HCEC 1CT (cell line): ENCODE data around the gene CRABP1.
"Not testable (repeated sequence)": the region's sequence is repeated elsewhere in the genome, so short reads cannot be mapped to it uniquely, and the experiment has no call there.

Experiments
- DNase-seq: peaks from one replicate; pipeline ENCODE4 v3.0.0-alpha.2; 2017

The CRABP1 gene

DNA sequence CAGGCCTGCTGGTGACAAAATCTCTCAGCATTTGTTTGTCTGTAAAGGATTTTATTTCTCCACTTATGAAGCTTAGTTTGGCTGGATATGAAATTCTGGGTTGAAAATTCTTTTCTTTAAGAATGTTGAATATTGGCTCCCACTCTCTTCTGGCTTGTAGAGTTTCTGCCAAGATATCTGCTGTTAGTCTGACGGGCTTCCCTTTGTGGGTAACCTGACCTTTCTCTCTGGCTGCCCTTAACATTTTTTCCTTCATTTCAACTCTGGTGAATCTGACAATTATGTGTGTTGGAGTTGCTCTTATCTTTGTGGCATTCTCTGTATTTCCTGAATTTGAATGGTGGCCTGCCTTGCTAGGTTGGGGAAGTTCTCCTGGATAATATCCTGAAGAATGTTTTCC, 40.0 kb downstream of the CRABP1 start:
- not testable (repeated sequence) for DNase-seq

DNA sequence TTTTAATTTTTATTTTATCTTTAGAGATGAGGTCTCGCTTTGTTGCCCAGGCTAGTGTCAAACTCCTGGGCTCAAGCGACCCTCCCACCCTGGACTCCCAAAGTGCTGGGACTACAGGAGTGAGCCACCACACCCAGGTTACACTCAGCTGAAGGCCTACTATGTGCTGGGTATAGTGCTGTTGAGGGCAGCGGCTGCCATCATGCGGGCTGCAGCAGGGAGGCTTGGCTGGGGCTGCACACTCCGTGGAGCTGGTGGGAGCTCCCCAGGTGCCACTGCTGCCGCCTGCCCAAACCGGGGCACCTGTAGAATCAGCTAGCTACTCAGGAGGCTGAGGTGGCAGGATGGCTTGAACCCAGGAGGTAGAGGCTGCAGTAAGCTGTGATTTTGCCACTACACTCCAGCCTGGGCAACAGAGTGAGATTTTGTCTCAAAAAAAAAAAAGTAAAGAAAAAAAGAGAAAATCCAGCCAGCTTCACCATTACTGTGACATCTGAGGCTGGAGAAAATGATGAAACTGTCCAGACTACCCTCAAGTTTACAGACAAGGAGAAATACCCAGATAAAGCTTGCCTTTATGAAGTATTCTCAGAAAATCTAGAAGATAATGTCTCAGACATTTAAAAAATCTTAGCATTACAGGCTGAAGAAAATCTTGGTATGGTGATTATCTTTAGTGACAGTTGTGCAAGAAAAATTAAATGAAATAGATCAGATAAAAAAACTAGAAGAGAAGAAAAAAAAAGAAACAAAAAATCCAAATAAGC, 42.1 kb downstream of the CRABP1 start:
- no peak for DNase-seq

DNA sequence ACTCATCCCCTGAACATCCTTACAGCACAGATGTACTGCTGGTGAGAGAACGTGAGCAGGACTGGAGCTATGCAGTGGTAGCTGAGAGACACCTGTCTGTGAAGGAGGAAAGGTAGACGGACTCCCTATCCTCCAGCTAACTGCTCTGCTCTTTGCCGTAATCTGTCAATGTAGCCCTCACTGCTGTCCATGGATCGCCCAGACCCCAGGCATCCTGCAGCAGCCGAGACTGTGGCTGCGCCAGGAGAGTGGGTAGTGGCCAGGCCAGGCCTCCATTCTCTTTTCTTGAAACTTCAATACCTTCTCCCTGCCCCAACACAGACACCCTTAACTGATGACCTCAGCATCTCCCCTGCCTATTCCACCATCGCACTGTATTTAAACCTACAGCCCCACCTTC, 44.5 kb downstream of the CRABP1 start:
- no peak for DNase-seq

DNA sequence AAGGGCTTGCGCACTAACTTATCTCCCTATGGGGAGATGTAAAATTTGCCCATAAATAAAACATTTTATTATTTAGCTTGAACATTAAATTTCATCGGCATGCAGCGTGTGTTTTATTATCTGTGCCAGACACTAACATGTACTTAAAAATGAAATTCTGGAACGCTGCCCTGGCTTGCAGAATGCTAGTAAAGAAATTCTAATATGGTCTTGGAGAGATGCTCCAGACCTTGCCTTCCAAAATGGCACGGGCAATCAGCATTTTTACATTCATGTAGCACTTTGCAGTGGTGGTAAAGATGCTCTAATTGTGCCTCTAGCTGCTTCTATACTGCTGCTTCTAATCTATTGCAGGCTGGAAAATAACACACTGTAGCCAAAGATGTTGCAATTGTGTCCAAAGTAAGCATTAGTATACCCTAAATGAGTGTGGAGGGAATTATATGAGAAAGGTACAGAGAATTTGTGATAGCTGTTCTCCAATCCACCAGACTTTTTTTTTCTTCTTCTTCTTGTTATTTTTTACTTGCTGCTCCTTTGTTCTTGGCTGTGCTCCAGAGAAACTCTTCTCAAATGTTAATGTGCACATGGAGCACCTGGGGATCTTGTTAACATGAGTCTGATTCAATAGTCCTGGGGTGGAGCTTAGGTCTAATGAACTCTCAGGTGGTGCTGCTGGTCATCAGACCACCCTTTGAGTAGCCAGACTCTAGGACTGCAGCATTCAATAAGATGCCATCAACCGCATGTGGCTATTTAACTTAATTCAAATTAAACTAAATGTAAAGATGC, 47.3 kb downstream of the CRABP1 start:
- no peak for DNase-seq

DNA sequence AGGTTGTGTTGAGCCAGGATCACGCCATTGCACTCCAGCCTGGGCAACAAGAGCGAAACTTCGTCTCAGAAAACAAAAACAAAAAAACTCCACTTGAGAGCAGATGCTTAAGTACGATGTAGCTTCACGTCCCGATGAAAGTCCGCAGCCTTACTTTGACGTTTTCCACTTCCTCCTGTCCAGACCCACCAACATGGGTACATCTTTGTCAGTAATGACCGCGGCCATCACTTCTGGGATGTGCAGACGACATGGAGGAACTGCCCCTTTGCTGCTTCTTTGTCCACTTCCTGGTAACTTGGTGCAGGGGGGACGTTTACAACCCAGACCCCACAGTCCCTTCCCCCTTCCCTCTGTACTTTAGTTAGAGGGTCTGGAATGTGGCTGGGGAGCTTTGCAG, 48.7 kb downstream of the CRABP1 start:
- no peak for DNase-seq

DNA sequence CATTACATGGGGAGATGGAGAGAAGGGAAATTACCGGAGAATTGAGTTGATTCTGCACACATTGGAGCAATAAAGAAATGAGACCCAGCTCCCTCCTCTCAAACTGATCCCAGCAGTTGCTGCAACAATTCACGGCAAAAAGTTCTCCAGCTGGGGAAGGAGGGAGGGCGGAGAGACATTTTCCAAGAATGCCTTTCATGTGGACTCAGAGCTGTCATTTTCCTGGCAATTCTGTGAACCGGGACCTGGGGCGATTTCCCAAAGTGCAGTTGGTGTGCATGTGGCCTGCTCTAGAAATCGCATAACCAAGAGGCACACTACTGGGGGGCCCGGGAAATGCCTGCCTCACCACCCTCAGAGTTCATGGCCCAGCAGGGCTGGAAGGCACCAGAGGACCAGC, 49.2 kb downstream of the CRABP1 start:
- DNase-seq = no peak

DNA sequence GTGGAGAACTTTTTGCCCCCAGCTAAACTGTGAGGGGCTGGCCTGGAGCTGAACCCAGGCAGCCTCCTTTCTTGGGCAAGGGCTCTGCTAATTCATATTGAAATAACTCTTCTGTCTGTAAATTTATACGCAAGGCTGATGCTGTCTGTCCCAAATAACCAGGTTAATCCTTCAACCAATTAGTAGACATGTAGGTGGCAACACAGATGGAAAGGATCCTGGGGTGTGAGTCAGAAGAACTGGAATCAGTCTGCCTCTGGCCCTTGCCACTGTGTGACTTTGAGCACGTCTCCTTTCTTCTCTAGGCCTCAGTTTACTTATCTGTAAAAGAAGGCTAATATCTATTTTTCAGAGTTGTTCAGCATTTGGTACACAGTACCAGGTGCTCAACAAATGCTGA, 49.6 kb downstream of the CRABP1 start:
- no peak for DNase-seq

DNA sequence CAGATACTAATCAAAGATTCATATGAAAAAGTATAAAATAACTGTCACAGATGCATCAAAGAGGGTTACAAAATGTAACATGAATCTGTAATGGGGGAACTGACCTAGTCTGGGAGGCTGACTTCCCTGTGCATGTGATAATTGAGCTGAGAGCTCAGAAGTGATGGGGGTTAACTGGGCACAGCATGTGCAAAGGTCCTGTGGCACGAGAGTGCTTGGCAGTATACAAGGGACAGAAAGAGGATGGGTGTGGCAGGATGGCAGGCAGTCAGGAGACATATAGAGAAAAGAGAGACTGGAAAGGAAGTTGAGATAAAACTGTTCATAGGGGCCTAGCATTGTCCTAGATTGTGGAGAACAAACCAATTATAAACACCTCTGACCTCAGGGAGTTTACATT, 50.1 kb downstream of the CRABP1 start:
- no peak for DNase-seq

DNA sequence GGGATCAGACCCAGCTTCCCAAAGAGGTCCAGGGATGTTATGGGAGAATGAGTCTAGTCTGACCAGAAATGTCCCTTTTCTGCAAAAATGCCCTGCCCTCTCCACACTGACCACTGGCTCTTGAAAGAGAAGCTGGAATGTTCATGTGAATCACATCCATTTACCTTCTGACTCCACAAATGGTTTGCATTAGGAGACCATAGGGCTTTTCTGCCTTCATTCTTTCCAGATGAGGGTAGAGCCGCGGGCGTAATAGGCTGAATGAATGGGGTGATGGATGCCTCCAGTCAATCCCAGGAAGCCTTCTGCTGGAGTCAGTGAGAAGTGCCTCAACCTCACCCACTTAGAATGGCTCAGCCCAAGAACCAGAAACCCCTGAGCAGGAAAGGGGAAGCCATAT, 50.7 kb downstream of the CRABP1 start:
- no peak for DNase-seq

DNA sequence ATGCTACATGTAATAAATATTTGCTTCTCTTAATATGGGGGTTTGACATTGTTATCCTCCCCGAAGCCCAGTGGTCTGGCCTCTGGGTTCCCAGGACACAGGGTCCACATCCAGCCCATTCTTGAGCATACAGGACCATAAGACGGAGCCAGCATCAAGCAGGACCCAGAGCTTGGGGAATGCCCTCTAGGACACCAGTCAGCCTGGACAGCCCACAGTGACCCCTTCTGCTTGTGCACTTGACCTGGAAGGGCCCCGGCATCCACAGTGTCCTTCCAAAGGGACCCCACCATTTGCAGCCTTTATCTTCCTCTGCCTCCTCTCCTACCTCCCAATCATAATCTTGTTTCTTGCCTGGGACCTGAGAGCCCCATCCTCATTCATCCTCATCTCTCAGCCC, 51.6 kb downstream of the CRABP1 start:
- no peak for DNase-seq

DNA sequence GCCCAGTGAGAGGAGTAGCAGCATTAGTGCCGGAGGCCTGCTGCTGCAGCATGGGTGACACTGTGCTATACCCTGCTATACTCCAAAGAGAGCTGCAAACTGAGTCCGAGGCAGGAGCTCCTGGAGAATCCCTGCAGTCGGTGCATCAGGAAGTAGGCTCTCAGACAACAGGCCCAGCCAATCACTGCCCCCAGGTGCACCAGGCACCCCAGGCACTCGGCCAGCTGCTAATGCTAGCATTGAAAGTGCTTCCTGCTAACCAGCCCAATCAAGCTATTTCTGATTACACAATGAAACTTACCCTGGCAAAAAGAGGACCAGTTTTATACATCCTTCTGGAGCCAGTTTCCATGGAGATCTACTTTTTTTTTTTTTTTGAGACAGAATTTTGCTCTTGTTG, 52.3 kb downstream of the CRABP1 start:
- DNase-seq = no peak

DNA sequence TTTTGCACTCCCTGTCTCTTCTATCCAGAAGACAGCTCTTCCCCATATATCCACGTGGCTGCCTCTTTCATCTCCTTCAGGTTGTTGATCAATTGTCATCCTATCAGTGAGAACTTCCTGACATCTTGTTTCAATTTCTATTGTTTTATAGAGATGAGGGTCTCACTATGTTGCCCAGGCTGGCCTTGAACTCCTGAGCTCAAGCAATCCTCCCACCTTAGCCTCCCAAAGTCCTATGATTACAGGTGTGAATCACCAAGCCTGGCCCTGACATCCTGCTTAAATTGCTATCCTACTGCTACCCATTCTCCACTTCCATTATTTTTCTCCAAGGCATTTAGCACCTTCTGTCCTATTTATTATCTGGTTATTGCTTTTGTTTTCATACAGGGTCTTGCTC, 53.0 kb downstream of the CRABP1 start:
- DNase-seq = no peak

DNA sequence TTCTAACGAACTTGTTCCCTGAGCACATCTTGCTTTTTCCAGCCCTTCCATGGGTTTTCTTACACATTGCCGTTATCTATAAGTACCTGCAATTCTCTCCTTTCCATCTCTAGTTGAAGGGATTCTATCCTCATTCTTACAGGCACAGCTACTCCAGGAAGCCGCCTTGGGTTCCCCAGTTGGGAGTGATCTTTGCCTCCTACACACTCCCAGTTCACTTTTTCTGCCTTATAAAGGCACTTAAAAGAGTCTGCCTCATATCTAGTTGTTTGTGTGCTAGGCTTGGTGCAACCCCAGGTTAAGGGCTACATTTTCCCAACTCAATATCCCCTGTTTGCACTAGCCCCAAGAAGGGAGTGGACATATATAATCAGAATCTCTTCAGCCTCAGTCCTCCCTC, 53.9 kb downstream of the CRABP1 start:
- DNase-seq = no peak

DNA sequence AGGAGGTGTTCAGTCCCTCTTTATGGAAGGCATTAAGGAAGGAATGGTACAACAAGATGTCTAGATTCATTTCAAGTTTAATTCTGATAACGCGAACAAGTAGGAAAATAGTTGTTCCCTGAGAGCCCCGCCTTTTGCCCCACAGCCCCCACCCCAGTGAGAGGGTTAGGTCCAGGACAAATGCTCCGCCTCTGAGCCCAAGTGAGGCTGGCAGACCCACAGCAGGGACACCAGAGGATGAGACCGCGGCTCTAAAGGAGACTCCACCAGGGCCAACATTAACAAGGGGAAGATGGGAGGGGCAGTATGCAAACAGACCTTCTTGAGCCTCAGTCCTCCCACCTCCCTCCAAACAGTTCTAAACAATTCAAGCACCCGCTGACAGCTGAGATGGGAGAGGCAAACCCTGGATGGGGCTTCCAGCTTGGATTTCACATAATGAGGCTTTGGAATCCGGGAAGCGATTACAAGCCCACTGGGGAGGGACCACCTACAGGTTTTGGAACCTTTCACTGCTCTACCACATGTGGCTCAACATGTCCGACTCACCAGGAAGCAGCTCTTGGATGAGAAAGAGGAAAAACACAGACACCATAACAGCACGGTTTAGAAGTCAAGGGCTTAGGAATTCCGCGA, 54.9 kb downstream of the CRABP1 start:
- DNase-seq = no peak

DNA sequence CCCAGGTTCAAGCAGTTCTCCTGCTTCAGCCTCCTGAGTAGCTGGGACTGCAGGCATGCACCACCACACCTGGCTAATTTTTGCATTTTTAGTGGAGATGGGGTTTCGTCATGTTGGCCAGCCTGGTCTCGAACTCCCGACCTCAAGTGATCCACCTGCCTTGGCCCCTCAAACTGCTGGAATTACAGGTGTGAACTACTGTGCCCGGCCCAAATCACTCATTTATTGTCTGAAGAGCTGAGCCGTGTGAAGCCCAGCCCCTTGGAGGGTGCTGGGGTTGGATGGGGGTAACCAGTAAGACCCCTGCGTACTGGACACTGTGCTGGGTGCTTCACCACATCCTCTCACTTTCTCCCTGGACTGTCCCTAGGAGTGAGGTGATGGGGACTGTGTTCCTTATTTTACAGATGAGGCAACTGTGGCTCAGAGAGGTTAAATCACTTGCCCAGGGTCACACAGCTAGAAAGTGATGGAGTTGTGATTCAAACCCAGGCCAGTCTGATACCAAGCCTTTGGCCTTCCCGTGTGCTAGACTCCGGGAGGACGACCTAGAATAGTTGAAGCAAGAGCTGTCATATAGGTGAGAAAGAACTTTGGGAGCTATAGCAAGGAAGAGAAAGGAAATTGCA, 56.1 kb downstream of the CRABP1 start:
- DNase-seq = no peak

DNA sequence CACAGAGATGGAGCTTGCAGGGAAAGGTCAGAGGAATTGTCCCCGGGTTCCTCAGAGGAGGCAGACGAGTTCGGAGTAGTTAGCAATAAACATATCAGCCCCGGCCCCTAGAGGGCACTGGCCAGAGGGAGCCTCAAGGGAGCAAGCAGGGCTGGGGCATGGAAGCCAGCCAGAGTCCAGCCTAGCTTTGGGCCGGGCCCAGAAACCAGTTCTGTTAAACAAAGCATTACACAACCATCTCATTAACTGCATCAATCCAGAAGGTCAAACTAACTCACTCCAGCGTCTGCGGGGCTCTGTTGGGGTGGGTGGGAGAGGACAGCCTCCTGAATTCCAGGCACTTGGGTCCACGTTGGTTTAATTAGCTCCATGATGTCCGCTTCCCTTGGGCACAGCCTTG, 56.8 kb downstream of the CRABP1 start:
- DNase-seq = no peak

DNA sequence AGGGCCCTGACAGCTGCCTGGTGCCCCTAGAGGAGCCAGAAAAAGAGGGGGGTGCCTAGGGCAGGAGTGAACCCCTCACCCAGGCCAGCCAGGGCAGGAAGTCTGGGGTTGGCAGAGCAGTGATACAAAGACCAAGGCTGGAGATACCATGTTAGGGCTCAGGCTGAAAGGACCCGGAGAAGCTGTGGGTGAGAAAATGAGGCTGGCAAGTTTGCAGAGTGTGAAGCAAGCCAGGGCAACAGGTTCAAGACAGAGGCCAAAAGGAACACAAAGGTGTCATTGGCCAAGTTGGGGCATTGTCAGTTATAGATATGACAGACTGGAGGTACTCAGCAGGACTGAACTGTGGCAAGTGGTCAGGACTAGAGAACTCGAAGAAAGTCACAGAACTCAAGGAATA, 57.2 kb downstream of the CRABP1 start:
- no peak for DNase-seq
